GM18861 (cell line): ENCODE measurements around the gene FBXL2.
"Not testable (repeated sequence)": the region's sequence is repeated elsewhere in the genome, so short reads cannot be mapped to it uniquely, and the experiment has no call there.

Source experiments
- ATAC-seq: cut with Tn5 transposase; IDR thresholded peaks from one replicate; pipeline ENCODE4 v1.9.1; 2021; ENCODE audit not compliant: unreplicated experiment

FBXL2 gene

DNA sequence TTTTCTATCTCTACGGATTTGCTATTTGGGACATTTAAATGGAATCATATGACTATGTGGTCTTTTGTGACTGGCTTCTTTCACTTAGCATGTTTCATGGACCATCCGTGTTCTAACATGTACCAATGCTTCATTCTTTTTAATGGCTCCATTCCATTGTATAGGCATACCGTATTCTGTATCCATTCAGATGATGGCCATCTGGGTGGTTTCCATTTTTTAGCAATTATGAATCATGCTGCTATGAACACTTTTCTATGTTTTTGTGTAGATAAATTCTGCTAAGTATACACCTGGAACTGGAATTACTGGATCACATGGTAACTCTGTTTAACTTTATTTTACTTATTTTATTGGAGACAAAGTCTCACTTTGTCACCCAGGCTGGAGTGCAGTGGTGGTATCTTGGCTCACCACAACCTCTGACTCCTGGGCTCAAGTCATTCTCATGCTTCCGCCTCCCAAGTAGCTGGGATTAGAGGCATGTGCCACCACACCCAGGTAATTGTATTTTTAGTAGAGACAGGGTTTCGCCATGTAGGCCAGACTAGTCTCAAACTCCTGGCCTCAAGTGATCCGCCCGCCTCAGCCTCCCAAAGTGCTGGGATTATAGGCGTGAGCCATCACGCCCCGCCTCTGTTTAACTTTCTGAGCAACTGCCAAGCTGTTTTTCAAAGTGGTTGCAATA is 149.5 kb downstream of the FBXL2 start:
- ATAC-seq, result no peak

GRCh38 chr3:33428734-33429133 is 151.5 kb downstream of the FBXL2 start:
- ATAC-seq, result no peak

- not testable (repeated sequence) for ATAC-seq
Observed at GRCh38 chr3:33429306-33429705, 152.1 kb downstream of the FBXL2 start.

DNA sequence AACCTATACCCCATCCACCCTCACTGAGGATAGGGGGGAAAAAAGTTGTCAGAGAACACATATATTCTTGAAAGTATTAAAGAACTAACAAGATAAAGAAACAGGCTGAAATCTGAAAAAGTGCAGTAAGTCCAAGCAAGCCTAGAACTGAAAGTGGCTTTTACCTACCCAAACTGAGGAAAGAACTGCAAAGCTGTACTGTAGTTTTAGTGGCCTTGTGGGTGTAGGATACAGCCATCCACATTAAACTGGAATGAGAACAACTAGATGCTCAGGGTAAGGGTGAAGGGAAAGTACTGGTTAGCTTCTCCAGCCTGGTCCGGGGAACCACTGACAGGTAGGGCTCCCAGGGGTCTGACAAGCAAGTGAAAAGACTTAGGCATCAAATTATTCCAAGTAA is 152.8 kb downstream of the FBXL2 start:
- ATAC-seq, result no peak

GRCh38 chr3:33430571-33430970 is 153.3 kb downstream of the FBXL2 start:
- ATAC-seq, result no peak

GRCh38 chr3:33433843-33434242 is 156.6 kb downstream of the FBXL2 start:
- no peak for ATAC-seq
